ENCODE measurements around the gene STIL.

The STIL gene

GRCh38 chr1:47231301-47232186, 82.4 kb downstream of the STIL start:
- no peaks in the 10 kb centered on the region for H3K9me2 ChIP-seq (ENCODE audit: low read depth, low read length)
- no peak overlapping the region for H2AFZ ChIP-seq (ENCODE audit: low read length)
- no peaks in the 10 kb centered on the region for H4K20me1 ChIP-seq (ENCODE audit: insufficient read depth, low read length)
- H3K9ac ChIP-seq (ENCODE audit: low read length): no peak overlapping the region
- no peaks in the 10 kb centered on the region for H3K4me1 ChIP-seq (ENCODE audit: insufficient read depth, low read length, severe bottlenecking)
- H3F3A ChIP-seq (ENCODE audit: insufficient read depth, low read length): no peaks in the 10 kb centered on the region
- H3K36me3 ChIP-seq (ENCODE audit: insufficient read depth, low read length): no peaks in the 10 kb centered on the region
- H3K27ac ChIP-seq (ENCODE audit: low read depth, low read length, poor library complexity, severe bottlenecking): no peak overlapping the region
- H3K4me2 ChIP-seq (ENCODE audit: low read length): no peak overlapping the region
- H3K9me3 ChIP-seq (ENCODE audit: low read length): no peaks in the 10 kb centered on the region
- H3K27me3 ChIP-seq (ENCODE audit: insufficient read depth, low read length): no peaks in the 10 kb centered on the region; the same call in 1 of the 2 replicates
- no peak for TF ChIP-seq CTCF (IDR thresholded peaks at IDR 0.05; ENCODE audit: low read length)
- no peak for TF ChIP-seq EZH2 (IDR thresholded peaks at IDR 0.05; ENCODE audit: borderline replicate concordance, low read length)
- H3K79me2 ChIP-seq (ENCODE audit: insufficient read depth, low read length): no peaks in the 10 kb centered on the region
- no peak overlapping the region for H3K4me3 ChIP-seq (ENCODE audit: low read depth, low read length, poor library complexity, severe bottlenecking)

DNA sequence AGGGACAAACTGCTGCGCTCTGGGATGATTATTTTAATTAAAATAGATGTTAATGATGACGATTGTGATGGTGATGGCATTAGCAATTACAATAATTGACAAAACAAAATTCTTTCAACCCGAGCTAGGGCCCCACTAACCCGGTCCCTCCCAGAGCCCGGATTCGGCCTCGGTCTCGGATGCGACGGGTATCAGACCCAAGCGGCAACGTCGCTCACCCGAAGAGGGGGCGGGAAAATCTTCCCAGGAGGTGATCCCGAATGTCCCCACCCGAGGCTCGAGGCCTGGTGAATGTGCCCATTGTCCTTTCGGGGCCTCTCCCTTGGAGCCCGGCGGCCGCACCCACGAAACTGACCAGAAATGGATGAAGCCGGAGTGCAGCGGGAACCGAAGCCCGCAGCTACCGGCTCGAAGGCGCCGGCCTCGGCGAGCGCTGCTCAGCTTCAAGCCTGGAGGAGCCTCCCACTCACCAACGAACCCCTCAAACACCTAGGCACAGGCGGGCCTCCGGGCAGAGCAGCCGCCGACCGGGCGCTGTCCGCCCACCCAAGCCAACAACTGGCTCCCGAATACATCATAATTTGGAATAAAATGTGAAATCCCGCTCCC, 83.2 kb downstream of the STIL start:
- Histone ChIP-seq H3K27ac (ENCODE audit: low read depth, low read length, poor library complexity, severe bottlenecking) (no peak overlapping the region), H3K36me3 (ENCODE audit: insufficient read depth, low read length) (no peaks in the 10 kb centered on the region), H3K9ac (ENCODE audit: low read length) (no peak overlapping the region), H3K79me2 (ENCODE audit: insufficient read depth, low read length) (no peaks in the 10 kb centered on the region), H3F3A (ENCODE audit: insufficient read depth, low read length) (no peaks in the 10 kb centered on the region), H3K4me2 (ENCODE audit: low read length) (no peak overlapping the region), H3K4me3 (ENCODE audit: low read depth, low read length, poor library complexity, severe bottlenecking) (no peak overlapping the region), H4K20me1 (ENCODE audit: insufficient read depth, low read length) (no peaks in the 10 kb centered on the region), H3K27me3 (ENCODE audit: insufficient read depth, low read length) (no peaks in the 10 kb centered on the region; the same call in 1 of the 2 replicates), H2AFZ (ENCODE audit: low read length) (no peak overlapping the region), H3K9me2 (ENCODE audit: low read depth, low read length) (no peaks in the 10 kb centered on the region), H3K4me1 (ENCODE audit: insufficient read depth, low read length, severe bottlenecking) (no peaks in the 10 kb centered on the region), H3K9me3 (ENCODE audit: low read length) (no peaks in the 10 kb centered on the region)
- TF ChIP-seq CTCF (IDR thresholded peaks at IDR 0.05; ENCODE audit: low read length): no peak
- TF ChIP-seq EZH2 (IDR thresholded peaks at IDR 0.05; ENCODE audit: borderline replicate concordance, low read length): no peak

DNA sequence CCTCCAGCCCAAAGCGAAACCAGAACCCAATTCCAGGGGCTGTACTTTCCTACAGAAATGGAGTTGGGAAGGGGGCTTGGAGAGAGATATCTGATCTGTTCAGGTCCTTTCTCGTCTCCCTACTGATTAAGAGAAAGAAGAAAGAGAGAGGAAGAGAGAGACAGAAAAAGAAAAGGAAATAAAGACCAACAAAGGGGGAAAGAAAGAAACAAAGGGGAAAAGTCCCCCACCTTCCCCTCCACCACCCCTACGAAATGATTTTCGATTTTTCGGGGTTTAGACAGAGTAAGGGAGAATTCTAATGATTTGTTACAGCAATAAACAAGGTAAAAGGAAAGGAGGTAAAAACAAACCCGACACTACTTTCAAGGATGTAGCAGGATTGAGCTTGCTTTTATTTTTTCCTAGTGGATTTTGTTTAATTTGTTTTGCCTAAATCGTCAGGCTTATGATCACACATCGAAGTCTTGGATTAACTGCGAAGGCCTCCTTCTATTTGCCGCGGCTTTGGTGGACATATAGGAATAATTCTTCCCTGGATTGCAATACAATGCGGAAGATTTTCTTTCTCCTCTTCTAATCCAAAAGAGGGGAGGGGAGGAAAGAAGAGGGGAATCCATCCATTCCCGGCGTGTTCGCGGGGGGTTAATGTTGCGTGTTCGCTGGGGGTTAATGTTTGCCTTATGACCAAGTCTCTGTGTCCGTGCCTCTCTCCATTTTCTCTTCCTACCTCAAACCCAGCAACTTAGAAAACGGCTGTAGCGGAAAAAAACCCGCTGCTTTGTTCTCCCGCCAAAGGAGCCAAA, 83.9 kb downstream of the STIL start:
- H3K79me2 ChIP-seq (ENCODE audit: insufficient read depth, low read length): no peaks in the 10 kb centered on the region
- no peak overlapping the region for H3K4me2 ChIP-seq (ENCODE audit: low read length)
- H3K4me1 ChIP-seq (ENCODE audit: insufficient read depth, low read length, severe bottlenecking): no peaks in the 10 kb centered on the region
- no peaks in the 10 kb centered on the region for H4K20me1 ChIP-seq (ENCODE audit: insufficient read depth, low read length)
- TF ChIP-seq CTCF (IDR thresholded peaks at IDR 0.05; ENCODE audit: low read length): no peak
- no peak for TF ChIP-seq EZH2 (IDR thresholded peaks at IDR 0.05; ENCODE audit: borderline replicate concordance, low read length)
- H2AFZ ChIP-seq (ENCODE audit: low read length): no peak overlapping the region
- H3K9me2 ChIP-seq (ENCODE audit: low read depth, low read length): no peaks in the 10 kb centered on the region
- no peak overlapping the region for H3K27ac ChIP-seq (ENCODE audit: low read depth, low read length, poor library complexity, severe bottlenecking)
- H3K9me3 ChIP-seq (ENCODE audit: low read length): no peaks in the 10 kb centered on the region
- H3K36me3 ChIP-seq (ENCODE audit: insufficient read depth, low read length): no peaks in the 10 kb centered on the region
- no peaks in the 10 kb centered on the region; the same call in 1 of the 2 replicates for H3K27me3 ChIP-seq (ENCODE audit: insufficient read depth, low read length)
- H3K9ac ChIP-seq (ENCODE audit: low read length): no peak overlapping the region
- H3K4me3 ChIP-seq (ENCODE audit: low read depth, low read length, poor library complexity, severe bottlenecking): no peak overlapping the region
- H3F3A ChIP-seq (ENCODE audit: insufficient read depth, low read length): no peaks in the 10 kb centered on the region

Measured in OCI-LY1 (cell line).